Stomach smooth muscle (tissue), 2 donors: ENCODE results near the gene CSRNP3.

Source experiments
- H3K27ac ChIP-seq: one replicate; pipeline ENCODE4 v1.7.0; 2013; ENCODE audit warnings: mild to moderate bottlenecking, low read length, inconsistent platforms
- H3K27me3 ChIP-seq, 2 donors: one replicate each; pipeline ENCODE4 v1.7.0; 2013; ENCODE audit warnings: low read length in 2 of 2; ENCODE audit not compliant: insufficient read depth in 2 of 2, control insufficient read depth in 1 of 2
- H3K36me3 ChIP-seq, 2 donors: one replicate each; pipeline ENCODE4 v1.7.0; 2013; ENCODE audit warnings: low read length in 2 of 2; ENCODE audit not compliant: control insufficient read depth in 2 of 2, insufficient read depth in 2 of 2
- H3K4me1 ChIP-seq: one replicate; pipeline ENCODE4 v1.7.0; 2013; ENCODE audit warnings: low read length; ENCODE audit not compliant: control insufficient read depth, insufficient read depth
- H3K4me3 ChIP-seq, 2 donors: one replicate each; pipeline ENCODE4 v1.7.0; 2013; ENCODE audit warnings: low read length in 2 of 2
- H3K9ac ChIP-seq, 2 donors: one replicate each; pipeline ENCODE4 v1.7.0; 2013; ENCODE audit warnings: low read length in 2 of 2, mild to moderate bottlenecking in 1 of 2
- H3K9me3 ChIP-seq, 2 donors: one replicate each; pipeline ENCODE4 v1.7.0; 2013; ENCODE audit warnings: low read length in 2 of 2; ENCODE audit not compliant: control insufficient read depth in 2 of 2
- donor health status: healthy.
- donor health status: Pancreatic carcinoma.

CSRNP3 gene

DNA sequence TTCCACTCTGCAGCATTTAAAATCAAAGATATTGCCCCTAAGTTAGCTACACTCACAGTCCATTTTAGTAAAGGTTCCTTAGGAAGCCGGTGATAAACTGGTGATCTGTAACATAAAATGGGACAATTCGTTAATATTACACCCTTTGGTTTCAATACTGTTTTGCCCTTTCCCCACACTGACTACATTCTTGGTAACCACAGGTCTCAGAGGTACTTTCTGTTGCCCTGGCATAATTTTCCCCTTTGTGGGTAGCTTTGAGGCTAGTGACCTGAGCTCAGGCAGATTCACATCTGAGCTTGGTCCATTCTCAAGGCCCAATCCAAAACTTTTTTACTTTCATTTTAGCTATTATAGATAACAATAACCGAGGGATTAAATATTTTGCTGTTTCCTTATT is 32.9 kb upstream of the CSRNP3 start:
- H3K4me3 ChIP-seq: no peak overlapping the region
- H3K4me1 ChIP-seq: no peaks in the 10 kb centered on the region
- no peaks in the 10 kb centered on the region for H3K36me3 ChIP-seq
- H3K9me3 ChIP-seq: no peaks in the 10 kb centered on the region
- no peak overlapping the region for H3K27ac ChIP-seq
- no peaks in the 10 kb centered on the region for H3K27me3 ChIP-seq
- no peak overlapping the region for H3K9ac ChIP-seq

DNA sequence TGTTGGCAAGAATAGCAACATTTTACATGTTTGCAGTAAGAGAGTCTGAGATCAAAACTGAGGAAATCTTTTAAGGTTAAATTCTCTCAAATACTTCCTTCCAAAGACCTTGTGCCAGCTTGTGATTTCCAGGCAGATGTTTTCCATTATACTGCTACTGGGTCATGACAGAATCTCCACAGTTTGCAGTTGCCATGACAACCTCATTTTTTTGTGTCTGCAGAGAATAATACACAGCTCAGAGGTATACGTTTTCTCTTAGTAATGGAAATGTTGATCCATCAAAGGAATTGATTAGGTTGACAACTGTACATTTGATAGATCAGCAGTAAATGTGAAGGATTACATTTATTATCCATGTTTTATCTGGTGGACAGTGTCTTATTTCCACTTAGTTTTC is 29.1 kb upstream of the CSRNP3 start:
- no peak overlapping the region for H3K9ac ChIP-seq
- H3K27ac ChIP-seq: no peak overlapping the region
- no peaks in the 10 kb centered on the region for H3K4me1 ChIP-seq
- H3K4me3 ChIP-seq: no peak overlapping the region
- no peaks in the 10 kb centered on the region for H3K36me3 ChIP-seq
- no peaks in the 10 kb centered on the region for H3K27me3 ChIP-seq
- no peaks in the 10 kb centered on the region for H3K9me3 ChIP-seq

DNA sequence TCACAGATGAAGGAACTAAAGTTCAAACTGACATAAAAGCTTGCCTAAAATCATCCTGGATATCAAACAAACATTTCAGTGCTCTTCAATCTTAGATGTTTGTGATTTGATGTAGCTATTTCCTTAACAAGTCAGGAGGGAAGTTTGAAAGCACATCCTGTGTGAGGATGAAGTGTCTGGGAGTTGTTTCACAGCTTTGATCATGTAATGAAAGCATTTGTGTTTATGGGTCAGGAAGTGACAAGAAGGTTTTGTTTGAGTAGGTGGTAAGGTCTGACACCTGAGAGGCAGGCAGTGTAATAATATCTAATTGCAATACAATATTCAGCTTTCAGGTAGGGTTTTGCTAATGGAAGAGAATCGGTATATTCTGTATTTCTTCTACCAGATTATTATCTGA is 26.0 kb upstream of the CSRNP3 start:
- Histone ChIP-seq H3K27ac (no peak overlapping the region), H3K4me1 (no peaks in the 10 kb centered on the region), H3K9ac (no peak overlapping the region), H3K27me3 (no peaks in the 10 kb centered on the region), H3K4me3 (no peak overlapping the region), H3K9me3 (no peaks in the 10 kb centered on the region), H3K36me3 (no peaks in the 10 kb centered on the region)

DNA sequence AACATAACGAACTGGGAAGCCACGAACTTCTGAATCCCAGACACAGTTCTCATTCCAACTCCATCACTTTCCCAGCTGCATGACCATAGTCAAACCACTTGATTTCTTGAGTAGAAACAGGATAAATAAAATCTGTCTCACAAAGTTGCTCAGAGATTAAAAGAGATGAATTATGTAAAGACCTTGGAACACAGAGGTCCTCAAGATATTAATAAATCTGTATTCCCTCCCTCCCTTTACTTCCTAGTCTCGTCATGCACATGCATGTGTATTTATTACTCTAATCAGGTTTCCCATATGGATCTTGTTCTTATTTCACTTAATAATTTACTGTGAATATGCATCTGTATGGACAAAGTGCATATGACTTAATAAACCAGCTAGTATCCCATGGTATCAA is 21.1 kb upstream of the CSRNP3 start:
- Histone ChIP-seq H3K9ac (no peak overlapping the region), H3K36me3 (no peaks in the 10 kb centered on the region), H3K27ac (no peak overlapping the region), H3K9me3 (no peaks in the 10 kb centered on the region), H3K27me3 (no peaks in the 10 kb centered on the region), H3K4me3 (no peak overlapping the region), H3K4me1 (no peaks in the 10 kb centered on the region)

DNA sequence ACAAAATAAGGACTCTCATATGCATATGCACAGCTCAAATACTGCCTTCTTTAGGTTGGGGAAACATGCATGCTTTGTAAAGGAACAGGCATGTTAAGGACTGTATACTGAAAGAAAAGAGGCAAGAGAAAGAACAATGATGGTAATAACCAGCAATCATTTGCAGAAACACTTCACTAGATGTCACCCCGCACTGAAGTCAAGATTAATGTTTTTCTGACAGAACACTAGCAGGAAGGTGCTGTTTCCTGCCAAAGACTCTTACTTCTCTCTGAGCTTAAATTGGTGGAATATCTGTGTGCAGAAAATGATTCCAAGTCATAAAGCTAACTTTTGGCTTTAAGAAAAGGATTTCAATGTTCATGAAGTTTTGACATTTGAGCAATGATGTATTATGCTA is 19.3 kb upstream of the CSRNP3 start:
- H3K36me3 ChIP-seq: no peaks in the 10 kb centered on the region
- no peaks in the 10 kb centered on the region for H3K9me3 ChIP-seq
- no peaks in the 10 kb centered on the region for H3K4me1 ChIP-seq

DNA sequence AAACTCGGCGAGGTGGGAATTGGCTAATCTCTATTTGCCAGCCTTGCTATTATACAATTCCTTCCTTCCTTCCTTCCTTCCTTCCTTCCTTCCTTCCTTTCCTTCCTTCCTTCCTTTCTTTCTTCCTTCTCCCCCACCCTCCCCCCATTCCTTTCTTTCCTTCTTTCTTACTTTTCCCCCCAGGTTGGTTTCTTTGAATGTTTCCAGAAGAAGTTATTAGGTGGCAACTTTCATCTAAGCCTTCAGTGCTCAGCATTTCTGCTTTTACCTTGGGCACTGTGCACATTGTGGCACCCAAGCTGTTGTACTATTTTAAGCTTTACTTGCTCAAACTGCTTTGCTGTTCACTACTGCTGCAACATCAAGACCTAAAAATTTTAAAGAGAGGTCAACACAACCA is 17.2 kb upstream of the CSRNP3 start:
- H3K27ac ChIP-seq: no peak overlapping the region
- H3K9ac ChIP-seq: no peak overlapping the region
- H3K4me3 ChIP-seq: no peak overlapping the region
- no peaks in the 10 kb centered on the region for H3K36me3 ChIP-seq
- no peaks in the 10 kb centered on the region for H3K4me1 ChIP-seq
- H3K9me3 ChIP-seq: no peaks in the 10 kb centered on the region
- no peaks in the 10 kb centered on the region for H3K27me3 ChIP-seq

More for the DNA sequence above, 19.3 kb upstream of the CSRNP3 start:
- H3K27me3 ChIP-seq: no peaks in the 10 kb centered on the region
- no peak overlapping the region for H3K4me3 ChIP-seq
- no peak overlapping the region for H3K27ac ChIP-seq
- H3K9ac ChIP-seq: no peak overlapping the region

DNA sequence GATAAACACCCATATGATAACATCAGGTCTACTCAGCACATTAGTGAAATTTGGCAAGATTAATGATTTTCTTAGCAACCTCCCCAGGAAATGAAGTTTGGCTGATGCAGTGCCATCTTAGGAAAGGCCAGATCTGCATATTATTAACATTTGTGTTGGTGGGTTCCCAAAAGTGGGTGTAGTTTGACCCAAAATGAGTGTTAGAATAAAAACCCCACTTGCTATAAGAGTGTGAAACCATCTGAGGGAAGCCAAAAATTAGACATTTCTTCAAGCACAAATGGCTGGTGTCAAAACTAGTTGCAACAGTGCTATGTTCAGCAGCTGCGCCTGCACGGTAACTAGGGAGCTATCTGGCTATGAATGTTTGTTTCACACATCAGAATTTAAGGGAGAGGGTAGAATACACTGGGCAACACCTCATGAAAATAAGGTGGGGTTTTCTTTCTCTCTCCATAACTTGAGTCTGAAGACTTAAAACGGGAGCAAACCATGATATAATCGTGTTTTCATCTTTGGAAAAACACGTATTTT is 15.9 kb upstream of the CSRNP3 start:
- Histone ChIP-seq H3K9ac (no peak overlapping the region), H3K27me3 (no peaks in the 10 kb centered on the region), H3K9me3 (no peaks in the 10 kb centered on the region), H3K36me3 (no peaks in the 10 kb centered on the region), H3K27ac (no peak overlapping the region), H3K4me3 (no peak overlapping the region), H3K4me1 (no peaks in the 10 kb centered on the region)

DNA sequence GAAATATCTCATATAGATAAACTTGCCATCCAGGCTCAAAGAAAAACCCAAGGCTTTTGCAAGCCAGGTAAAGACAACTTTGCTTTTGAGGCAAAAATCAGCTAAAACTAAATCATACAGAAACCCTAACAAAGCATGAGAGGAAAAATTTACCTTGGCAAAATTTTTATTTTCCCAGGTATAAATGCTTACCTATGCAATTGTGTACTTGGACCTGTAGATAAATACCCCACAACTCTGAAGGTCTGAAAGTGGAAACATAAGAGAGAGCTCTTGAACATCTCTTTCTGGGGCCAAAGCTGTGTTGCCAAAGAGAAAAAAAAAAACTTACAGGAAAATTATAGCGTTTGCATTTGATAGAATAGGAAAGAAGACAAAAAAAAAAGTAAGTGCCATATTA is 14.6 kb upstream of the CSRNP3 start:
- H3K4me3 ChIP-seq: no peak overlapping the region
- H3K36me3 ChIP-seq: no peaks in the 10 kb centered on the region
- H3K9me3 ChIP-seq: no peaks in the 10 kb centered on the region
- H3K27me3 ChIP-seq: no peaks in the 10 kb centered on the region
- no peak overlapping the region for H3K9ac ChIP-seq
- H3K4me1 ChIP-seq: no peaks in the 10 kb centered on the region
- H3K27ac ChIP-seq: no peak overlapping the region

DNA sequence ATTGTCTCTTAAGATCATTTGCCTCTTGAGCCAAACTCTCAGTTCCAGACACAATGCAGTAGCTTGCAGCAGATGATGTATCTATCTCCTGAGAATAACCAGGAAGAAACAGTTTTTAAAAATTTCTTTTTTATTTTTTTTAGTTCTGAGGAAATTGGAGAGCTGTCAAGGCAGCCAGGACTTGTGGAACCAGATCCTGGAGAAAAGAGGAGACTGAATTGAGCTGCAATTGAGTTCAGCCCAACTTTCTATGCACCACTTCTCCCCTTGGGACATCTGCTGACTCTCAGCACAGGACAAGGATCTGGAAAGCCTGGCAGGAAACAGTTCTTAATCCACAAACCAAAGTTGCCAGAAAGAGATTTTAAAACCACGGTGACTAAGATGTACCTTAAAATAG is 13.5 kb upstream of the CSRNP3 start:
- no peak overlapping the region for H3K27ac ChIP-seq
- H3K27me3 ChIP-seq: no peaks in the 10 kb centered on the region
- H3K9ac ChIP-seq: no peak overlapping the region
- no peaks in the 10 kb centered on the region for H3K9me3 ChIP-seq
- no peak overlapping the region for H3K4me3 ChIP-seq
- no peaks in the 10 kb centered on the region for H3K36me3 ChIP-seq
- no peaks in the 10 kb centered on the region for H3K4me1 ChIP-seq

DNA sequence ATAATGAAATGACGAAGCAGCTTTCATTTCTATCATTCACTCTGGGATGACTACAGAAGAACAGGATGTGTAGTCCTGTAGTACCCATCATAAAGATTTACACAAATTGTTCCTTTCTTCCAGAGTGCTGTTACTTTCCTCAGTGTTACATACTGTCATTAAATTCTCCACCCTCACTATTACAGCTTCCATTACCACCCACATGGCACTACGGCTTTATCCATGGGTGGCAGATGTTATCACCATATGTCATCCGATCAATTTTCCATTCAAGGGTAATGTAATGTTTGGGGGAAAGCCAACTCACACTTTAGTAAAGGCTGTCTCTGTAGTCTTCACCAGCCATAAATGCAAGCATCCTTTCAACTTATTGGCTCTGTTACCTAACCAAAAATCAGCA is 7.1 kb upstream of the CSRNP3 start:
- H3K4me3 ChIP-seq: no peak overlapping the region
- H3K9me3 ChIP-seq: no peaks in the 10 kb centered on the region
- H3K27me3 ChIP-seq: no peaks in the 10 kb centered on the region
- no peak overlapping the region for H3K9ac ChIP-seq
- H3K27ac ChIP-seq: no peak overlapping the region
- no peaks in the 10 kb centered on the region for H3K4me1 ChIP-seq
- no peaks in the 10 kb centered on the region for H3K36me3 ChIP-seq

DNA sequence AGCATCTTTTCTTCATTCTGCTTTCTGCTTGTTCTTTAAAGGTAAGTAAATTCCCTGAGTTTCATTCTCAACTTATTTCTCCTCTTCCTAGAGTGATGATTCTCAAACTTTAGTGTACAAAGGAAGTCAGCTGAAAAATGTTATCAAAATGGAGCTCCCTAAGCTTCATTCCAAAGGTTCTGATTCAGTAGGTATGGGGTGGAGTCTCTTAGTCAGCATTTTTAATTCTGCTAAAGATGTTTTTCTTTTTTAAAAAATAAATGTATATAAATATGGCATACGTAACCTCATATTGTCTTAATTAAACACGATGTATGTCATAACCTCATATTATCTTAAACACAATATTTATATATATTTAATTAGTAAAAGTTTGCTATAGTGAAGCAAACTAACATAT is 3.1 kb upstream of the CSRNP3 start:
- H3K4me1 ChIP-seq: no peaks in the 10 kb centered on the region
- no peaks in the 10 kb centered on the region for H3K36me3 ChIP-seq
- no peaks in the 10 kb centered on the region for H3K27me3 ChIP-seq
- H3K9me3 ChIP-seq: no peaks in the 10 kb centered on the region
- H3K9ac ChIP-seq: no peak overlapping the region
- H3K27ac ChIP-seq: no peak overlapping the region
- H3K4me3 ChIP-seq: no peak overlapping the region
